ENCODE data around the gene QSOX1.

DNA sequence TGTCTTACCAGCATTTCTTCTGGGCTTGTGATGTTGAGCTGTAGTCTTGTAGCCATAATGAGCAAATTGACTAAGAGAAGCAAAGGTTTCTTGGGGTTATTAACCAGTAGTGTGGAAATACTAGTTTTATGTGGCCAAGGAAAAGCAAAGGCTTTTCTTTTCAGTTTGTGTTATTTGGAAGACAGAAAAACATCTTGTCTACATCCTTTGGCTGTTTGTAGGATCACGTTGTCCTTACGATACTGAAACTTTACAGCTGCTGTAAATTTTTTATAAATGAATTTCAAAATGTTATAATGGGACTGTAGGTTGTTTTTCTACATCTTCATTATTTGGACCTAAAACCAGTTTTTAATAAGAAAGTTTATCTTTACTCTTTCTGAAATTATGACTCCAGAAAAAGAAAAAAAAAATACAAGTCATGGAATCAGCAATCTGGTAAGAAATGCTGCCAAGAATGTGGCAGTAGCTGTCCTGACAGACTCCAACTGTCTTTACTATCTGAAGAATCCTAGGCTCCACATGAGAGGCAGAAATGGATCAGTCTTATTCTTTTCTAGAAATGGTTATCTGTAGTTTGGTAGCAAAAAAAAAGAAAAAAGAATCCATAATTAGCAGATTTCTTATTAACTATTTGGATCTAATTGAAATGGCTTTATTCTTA, 41.6 kb upstream of the QSOX1 start:
- TF ChIP-seq, protein P1, sequence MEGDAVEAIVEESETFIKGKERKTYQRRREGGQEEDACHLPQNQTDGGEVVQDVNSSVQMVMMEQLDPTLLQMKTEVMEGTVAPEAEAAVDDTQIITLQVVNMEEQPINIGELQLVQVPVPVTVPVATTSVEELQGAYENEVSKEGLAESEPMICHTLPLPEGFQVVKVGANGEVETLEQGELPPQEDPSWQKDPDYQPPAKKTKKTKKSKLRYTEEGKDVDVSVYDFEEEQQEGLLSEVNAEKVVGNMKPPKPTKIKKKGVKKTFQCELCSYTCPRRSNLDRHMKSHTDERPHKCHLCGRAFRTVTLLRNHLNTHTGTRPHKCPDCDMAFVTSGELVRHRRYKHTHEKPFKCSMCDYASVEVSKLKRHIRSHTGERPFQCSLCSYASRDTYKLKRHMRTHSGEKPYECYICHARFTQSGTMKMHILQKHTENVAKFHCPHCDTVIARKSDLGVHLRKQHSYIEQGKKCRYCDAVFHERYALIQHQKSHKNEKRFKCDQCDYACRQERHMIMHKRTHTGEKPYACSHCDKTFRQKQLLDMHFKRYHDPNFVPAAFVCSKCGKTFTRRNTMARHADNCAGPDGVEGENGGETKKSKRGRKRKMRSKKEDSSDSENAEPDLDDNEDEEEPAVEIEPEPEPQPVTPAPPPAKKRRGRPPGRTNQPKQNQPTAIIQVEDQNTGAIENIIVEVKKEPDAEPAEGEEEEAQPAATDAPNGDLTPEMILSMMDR (IDR thresholded peaks at IDR 0.05) = no peak
- TF ChIP-seq POLR2A (IDR thresholded peaks at IDR 0.05) = no peak
- no peak for TF ChIP-seq POLR2AphosphoS5 (IDR thresholded peaks at IDR 0.05)

Data from stomach (tissue), 4 donors.